Mesenchymal stem cell (in vitro differentiated cells and primary cell): ENCODE results near the gene SEC61G.

ENCODE experiments used
- DNase-seq: peaks from one replicate; pipeline ENCODE4 v3.0.0-alpha.2; 2013
- H2AFZ ChIP-seq: one replicate; pipeline ENCODE4 v1.6.1; 2013; ENCODE audit warnings: low read depth, mild to moderate bottlenecking, control low read depth, inconsistent platforms, low read length, moderate library complexity
- H2AK5ac ChIP-seq: 2 replicates; pipeline ENCODE4 v1.6.1; 2013; ENCODE audit warnings: low read length, moderate library complexity, mild to moderate bottlenecking, inconsistent platforms; ENCODE audit not compliant: severe bottlenecking
- H2BK120ac ChIP-seq: one replicate; pipeline ENCODE4 v1.6.1; 2013; ENCODE audit warnings: low read depth, mild to moderate bottlenecking, inconsistent platforms, low read length, moderate library complexity
- H2BK12ac ChIP-seq, 2 experiments: one replicate each; pipeline ENCODE4 v1.6.1; 2013; ENCODE audit warnings: inconsistent platforms in 2 of 2, low read length in 2 of 2, mild to moderate bottlenecking in 2 of 2, moderate library complexity in 2 of 2, control low read depth in 1 of 2
- H2BK15ac ChIP-seq: one replicate; pipeline ENCODE4 v1.6.1; 2013; ENCODE audit warnings: mild to moderate bottlenecking, low read depth, inconsistent platforms; ENCODE audit not compliant: poor library complexity, severe bottlenecking
- H2BK5ac ChIP-seq: 2 replicates; pipeline ENCODE4 v1.6.1; 2013; ENCODE audit warnings: low read depth, mild to moderate bottlenecking, low read length, control low read depth, inconsistent platforms; ENCODE audit not compliant: poor library complexity, severe bottlenecking
- H3K14ac ChIP-seq, 2 experiments: one replicate each; pipeline ENCODE4 v1.6.1; 2013; ENCODE audit warnings: inconsistent platforms in 2 of 2, low read length in 2 of 2, control low read depth in 1 of 2, mild to moderate bottlenecking in 1 of 2, moderate library complexity in 1 of 2
- H3K18ac ChIP-seq, 2 experiments: one replicate each; pipeline ENCODE4 v1.6.1; 2013; ENCODE audit warnings: inconsistent platforms in 2 of 2, low read length in 2 of 2, control low read depth in 1 of 2, low read depth in 1 of 2, mild to moderate bottlenecking in 1 of 2
- H3K23ac ChIP-seq, 2 experiments: one replicate each; pipeline ENCODE4 v1.6.1; 2013; ENCODE audit warnings: inconsistent platforms in 2 of 2, low read length in 2 of 2, mild to moderate bottlenecking in 2 of 2, moderate library complexity in 2 of 2, control low read depth in 1 of 2
- H3K27ac ChIP-seq: 2 replicates; pipeline ENCODE4 v1.5.1; 2013; ENCODE audit warnings: mild to moderate bottlenecking, moderate library complexity, low read length, control low read depth, inconsistent platforms; ENCODE audit not compliant: poor library complexity, severe bottlenecking
- H3K27me3 ChIP-seq, 2 experiments: 2 replicates each; pipeline versions ENCODE4 v1.6.1 to v1.7.0; 2013; ENCODE audit warnings: low read length in 2 of 2, mild to moderate bottlenecking in 2 of 2, moderate library complexity in 2 of 2, control low read depth in 1 of 2, inconsistent platforms in 1 of 2; ENCODE audit not compliant: control insufficient read depth in 1 of 2, insufficient read depth in 1 of 2
- H3K36me3 ChIP-seq, 2 experiments: 2 replicates each; pipeline versions ENCODE4 v1.6.1 to v1.7.0; 2013; ENCODE audit warnings: low read length in 2 of 2, control low read depth in 1 of 2, inconsistent platforms in 1 of 2, low read depth in 1 of 2, mild to moderate bottlenecking in 1 of 2; ENCODE audit not compliant: insufficient read depth in 2 of 2, control insufficient read depth in 1 of 2
- H3K4ac ChIP-seq, 2 experiments: one replicate each; pipeline ENCODE4 v1.6.1; 2013; ENCODE audit warnings: inconsistent platforms in 2 of 2, low read length in 2 of 2, mild to moderate bottlenecking in 2 of 2, moderate library complexity in 2 of 2, control low read depth in 1 of 2, low read depth in 1 of 2
- H3K4me1 ChIP-seq: 2 replicates; pipeline ENCODE4 v1.6.1; 2013; ENCODE audit warnings: low read depth, low read length, control low read depth; ENCODE audit not compliant: control insufficient read depth, insufficient read depth
- H3K4me2 ChIP-seq: 2 replicates; pipeline ENCODE4 v1.6.1; 2013; ENCODE audit warnings: low read length, mild to moderate bottlenecking, inconsistent platforms; ENCODE audit not compliant: poor library complexity, severe bottlenecking
- H3K4me3 ChIP-seq, 2 experiments: 2 replicates each; pipeline versions ENCODE4 v1.5.1 to v1.7.0; 2013; ENCODE audit warnings: low read length in 2 of 2, mild to moderate bottlenecking in 2 of 2, control low read depth in 1 of 2, low read depth in 1 of 2; ENCODE audit not compliant: insufficient read depth in 1 of 2
- H3K79me1 ChIP-seq: replicated peaks from 2 replicates; pipeline ENCODE4 v1.6.1; 2013; ENCODE audit warnings: mild to moderate bottlenecking, control low read depth, low read length, inconsistent platforms; ENCODE audit not compliant: poor library complexity, severe bottlenecking
- H3K9ac ChIP-seq: 2 replicates; pipeline ENCODE4 v1.7.0; 2013; ENCODE audit warnings: mild to moderate bottlenecking, low read length, moderate library complexity
- H3K9me3 ChIP-seq: 2 replicates; pipeline ENCODE4 v1.7.0; 2013; ENCODE audit warnings: mild to moderate bottlenecking, low read length; ENCODE audit not compliant: control insufficient read depth
- H4K8ac ChIP-seq: one replicate; pipeline ENCODE4 v1.6.1; 2013; ENCODE audit warnings: inconsistent platforms, mild to moderate bottlenecking, low read length, moderate library complexity
- H4K91ac ChIP-seq: one replicate; pipeline ENCODE4 v1.6.1; 2013; ENCODE audit warnings: mild to moderate bottlenecking, low read length, inconsistent platforms
- WGBS: methylation state at CpG from one replicate; pipeline ENCODE4 v1.1.7; 2013; ENCODE audit warnings: mixed read lengths; 5-methylcytosine and 5-hydroxymethylcytosine counted together

SEC61G gene

DNA sequence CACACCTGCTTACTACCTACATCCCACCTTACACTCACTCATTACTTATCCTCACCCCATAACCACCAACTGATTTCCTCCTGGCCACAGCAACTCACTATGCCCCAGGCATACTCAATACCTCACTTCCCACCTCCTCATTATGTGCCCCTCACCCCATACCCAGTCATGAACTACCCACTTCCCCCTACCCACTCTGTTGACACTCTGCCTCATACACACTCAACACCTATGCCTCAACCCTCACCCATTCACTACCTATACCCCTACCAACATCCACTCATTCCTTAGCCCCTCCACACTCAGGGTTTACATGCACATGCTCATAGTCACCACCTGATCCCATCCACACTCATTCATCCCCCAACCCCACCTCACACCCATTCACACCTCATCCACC, 39.6 kb downstream of the SEC61G start:
- Histone ChIP-seq H2AFZ (no peak overlapping the region), H3K14ac (no peak overlapping the region), H3K4ac (no peak overlapping the region), H2BK120ac (no peak overlapping the region), H3K4me2 (no peak overlapping the region), H3K4me3 (no peak overlapping the region), H2BK5ac (no peak overlapping the region), H3K18ac (no peak overlapping the region), H3K9me3 (no peaks in the 10 kb centered on the region), H3K79me1 (no peaks in the 10 kb centered on the region), H2BK15ac (no peak overlapping the region), H4K8ac (no peak overlapping the region), H3K27me3 (peaks cover 0 to 5% of the 10 kb centered on the region in 2 experiments), H3K36me3 (no peaks in the 10 kb centered on the region), H3K23ac (no peak overlapping the region), H3K4me1 (no peaks in the 10 kb centered on the region), H3K9ac (no peak overlapping the region), H3K27ac (no peak overlapping the region), H2BK12ac (no peak overlapping the region), H2AK5ac (no peak overlapping the region), H4K91ac (no peak overlapping the region)
- no peak for DNase-seq

DNA sequence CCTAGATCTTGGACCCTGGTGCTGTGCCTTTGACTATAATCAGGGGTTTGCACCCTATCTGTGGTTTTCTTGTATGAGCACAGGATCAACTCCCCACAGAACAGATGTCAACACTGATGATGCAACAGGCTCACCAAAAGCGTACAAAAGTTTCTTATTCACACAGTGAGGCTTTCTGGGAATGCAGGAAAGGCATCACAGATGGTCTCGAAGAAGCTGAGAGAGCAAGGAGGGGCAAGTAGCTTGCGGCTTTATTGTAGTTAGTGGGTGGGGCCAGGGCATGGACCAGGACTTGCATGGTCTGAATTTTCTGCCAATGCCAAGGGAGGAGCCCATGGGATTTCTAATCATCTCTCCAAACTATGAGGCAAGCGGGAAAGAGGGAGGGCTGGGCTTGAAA, 46.2 kb downstream of the SEC61G start:
- Histone ChIP-seq H4K8ac (no peak overlapping the region), H3K14ac (no peak overlapping the region), H3K23ac (no peak overlapping the region), H3K36me3 (no peaks in the 10 kb centered on the region), H3K79me1 (no peaks in the 10 kb centered on the region), H2BK15ac (no peak overlapping the region), H3K18ac (no peak overlapping the region), H3K9me3 (peaks cover 4% of the 10 kb centered on the region), H2AFZ (no peak overlapping the region), H3K9ac (no peak overlapping the region), H3K4ac (no peak overlapping the region), H4K91ac (no peak overlapping the region), H2BK120ac (no peak overlapping the region), H3K27me3 (no peaks in the 10 kb centered on the region), H3K4me2 (no peak overlapping the region), H3K27ac (no peak overlapping the region), H2AK5ac (no peak overlapping the region), H3K4me3 (no peak overlapping the region), H3K4me1 (no peaks in the 10 kb centered on the region), H2BK12ac (no peak overlapping the region), H2BK5ac (no peak overlapping the region)
- DNase-seq, result no peak
- WGBS, result 78% methylated on average over 3 of the region's 4 CpGs

DNA sequence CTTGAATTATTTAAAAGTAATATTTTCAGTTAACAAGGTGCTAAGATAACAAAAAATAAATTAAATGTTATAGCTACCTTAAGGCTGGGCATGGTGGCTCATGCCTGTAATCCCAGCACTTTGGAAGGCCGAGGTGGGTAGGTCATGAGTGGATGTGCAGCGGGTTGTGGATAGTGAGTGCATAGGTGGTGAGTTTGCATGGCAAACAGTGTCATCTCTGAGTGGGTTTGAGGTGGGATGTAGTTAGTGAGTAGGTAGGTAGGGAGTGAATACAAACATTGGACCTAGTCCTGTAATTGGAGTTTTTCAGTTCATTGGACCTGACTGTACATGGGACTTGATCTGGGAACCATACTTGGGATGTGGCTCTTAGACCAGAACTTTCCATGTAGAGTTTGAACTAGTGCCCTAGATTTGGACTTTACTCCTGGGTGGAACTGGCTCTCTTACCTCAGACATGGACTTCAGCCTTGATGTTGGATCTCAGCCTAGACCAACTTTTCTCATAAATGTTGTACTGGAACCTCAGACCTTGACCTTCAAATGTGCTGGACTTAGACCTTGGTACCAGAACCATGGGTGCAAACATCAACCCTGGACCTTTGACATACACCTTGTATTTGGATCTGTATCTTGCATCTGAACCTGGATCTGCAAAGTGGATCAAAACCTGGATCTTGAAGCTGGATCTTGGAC, 47.0 kb downstream of the SEC61G start:
- Histone ChIP-seq H3K9ac (no peak overlapping the region), H3K23ac (no peak overlapping the region), H3K79me1 (no peaks in the 10 kb centered on the region), H2BK5ac (no peak overlapping the region), H3K4me2 (no peak overlapping the region), H3K9me3 (peaks cover 4% of the 10 kb centered on the region), H3K27me3 (no peaks in the 10 kb centered on the region), H3K14ac (no peak overlapping the region), H3K36me3 (no peaks in the 10 kb centered on the region), H4K8ac (no peak overlapping the region), H3K18ac (no peak overlapping the region), H3K27ac (no peak overlapping the region), H2BK12ac (no peak overlapping the region), H2AK5ac (no peak overlapping the region), H3K4me1 (no peaks in the 10 kb centered on the region), H2BK15ac (no peak overlapping the region), H4K91ac (no peak overlapping the region), H3K4ac (no peak overlapping the region), H3K4me3 (no peak overlapping the region), H2BK120ac (no peak overlapping the region), H2AFZ (no peak overlapping the region)
- DNase-seq, result no peak
- WGBS, result 60% methylated on average over 2 of the region's 2 CpGs

DNA sequence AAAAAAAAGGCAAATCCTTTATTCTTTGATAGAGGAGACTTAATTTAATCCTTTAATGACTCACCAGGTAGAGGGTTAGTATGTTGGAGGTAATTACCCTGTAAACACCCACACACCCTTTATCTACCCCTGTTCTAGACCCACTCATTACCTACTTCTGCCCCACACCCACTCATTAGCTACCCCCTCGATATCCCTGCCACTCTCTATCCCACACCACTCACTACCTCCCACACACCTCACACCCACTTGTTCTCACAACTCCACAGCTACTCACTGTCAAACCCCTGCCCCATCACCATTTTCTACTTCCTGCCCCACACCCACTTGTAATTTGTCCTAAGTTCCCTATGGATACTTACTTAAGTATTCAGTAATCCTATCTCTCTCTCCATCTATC, 49.7 kb downstream of the SEC61G start:
- Histone ChIP-seq H4K91ac (no peak overlapping the region), H2BK12ac (no peak overlapping the region), H3K79me1 (no peaks in the 10 kb centered on the region), H3K4me3 (no peak overlapping the region), H3K27me3 (no peaks in the 10 kb centered on the region), H3K23ac (no peak overlapping the region), H3K4ac (no peak overlapping the region), H3K18ac (no peak overlapping the region), H3K9ac (no peak overlapping the region), H2AFZ (no peak overlapping the region), H3K9me3 (peaks cover 4% of the 10 kb centered on the region), H3K14ac (no peak overlapping the region), H2BK120ac (no peak overlapping the region), H2AK5ac (no peak overlapping the region), H4K8ac (no peak overlapping the region), H3K4me2 (no peak overlapping the region), H3K4me1 (no peaks in the 10 kb centered on the region), H2BK5ac (no peak overlapping the region), H3K27ac (no peak overlapping the region), H3K36me3 (no peaks in the 10 kb centered on the region), H2BK15ac (no peak overlapping the region)
- DNase-seq, result no peak
- WGBS, result 45% methylated on average over 1 of the region's 1 CpG
